EL (cell line): Measurements from ENCODE around the gene FOXJ3.
A peak's percentile ranks its signal among the peaks of the same experiment; 100 is the strongest.

Source experiments
- DNase-seq: peaks from one replicate; pipeline ENCODE4 v3.0.0-alpha.2; 2016

FOXJ3 gene

DNA sequence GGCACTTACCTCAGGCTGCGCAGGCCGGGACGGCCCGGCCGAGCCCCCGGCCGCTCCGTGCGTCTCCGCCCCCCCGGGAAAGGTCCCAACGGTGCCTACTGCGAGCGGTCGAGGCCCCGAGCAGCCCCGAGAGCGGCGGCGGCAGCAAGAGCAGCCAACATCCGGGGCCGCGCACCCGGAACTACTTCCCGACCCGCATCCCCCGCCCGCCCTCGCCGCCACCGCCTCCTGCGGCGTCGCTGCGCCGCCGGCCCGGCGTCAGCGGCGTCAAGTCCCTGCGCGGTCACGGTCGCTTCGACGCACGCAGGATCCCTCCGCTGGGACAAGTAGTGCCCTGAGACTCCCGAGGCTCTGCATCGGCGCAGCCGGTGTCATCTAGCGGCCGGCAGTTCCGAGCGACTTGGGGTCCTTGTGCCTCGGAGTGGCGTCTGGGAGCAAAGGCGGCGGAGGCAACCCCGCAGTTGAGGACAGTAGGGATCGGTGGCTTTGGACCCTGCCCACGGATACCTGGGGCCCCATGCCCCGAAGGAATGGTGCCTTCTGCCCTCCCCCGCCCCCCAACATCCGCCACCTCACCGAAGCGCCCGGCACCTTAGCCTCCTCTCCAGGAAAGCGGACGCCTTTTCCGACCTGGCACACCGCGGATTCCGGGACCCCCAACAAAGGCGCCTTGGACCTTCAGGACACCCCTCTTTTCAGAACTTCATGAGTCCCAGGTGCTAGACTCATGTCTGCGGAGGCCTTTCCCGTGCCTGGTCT is at the start of gene FOXJ3:
Gene FOXJ3 (minus strand): TSS at position 186 of the 759 bp plus-strand sequence. CDS start 24,142 bp downstream, outside the sequence.
- DNase-seq = peak; percentile 95

DNA sequence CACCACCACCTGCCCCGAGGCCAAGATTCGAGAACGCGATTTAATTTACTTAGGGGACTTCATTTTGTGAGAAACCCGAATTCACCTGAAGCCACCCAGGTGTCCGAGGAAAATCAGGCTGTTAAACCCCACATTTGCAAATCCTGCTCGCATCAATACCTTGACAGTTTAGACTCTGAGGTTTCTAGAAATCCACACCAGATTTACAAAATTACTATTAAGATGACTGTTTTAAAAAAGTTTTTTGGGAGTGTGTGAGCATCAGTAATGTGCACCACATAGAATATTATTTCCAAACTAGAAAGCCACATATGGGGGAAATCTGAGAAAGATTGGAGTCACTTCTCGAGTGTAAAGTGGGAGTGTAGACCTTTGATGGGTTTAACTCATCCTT is 46.2 kb upstream of the FOXJ3 start:
- DNase-seq = no peak

DNA sequence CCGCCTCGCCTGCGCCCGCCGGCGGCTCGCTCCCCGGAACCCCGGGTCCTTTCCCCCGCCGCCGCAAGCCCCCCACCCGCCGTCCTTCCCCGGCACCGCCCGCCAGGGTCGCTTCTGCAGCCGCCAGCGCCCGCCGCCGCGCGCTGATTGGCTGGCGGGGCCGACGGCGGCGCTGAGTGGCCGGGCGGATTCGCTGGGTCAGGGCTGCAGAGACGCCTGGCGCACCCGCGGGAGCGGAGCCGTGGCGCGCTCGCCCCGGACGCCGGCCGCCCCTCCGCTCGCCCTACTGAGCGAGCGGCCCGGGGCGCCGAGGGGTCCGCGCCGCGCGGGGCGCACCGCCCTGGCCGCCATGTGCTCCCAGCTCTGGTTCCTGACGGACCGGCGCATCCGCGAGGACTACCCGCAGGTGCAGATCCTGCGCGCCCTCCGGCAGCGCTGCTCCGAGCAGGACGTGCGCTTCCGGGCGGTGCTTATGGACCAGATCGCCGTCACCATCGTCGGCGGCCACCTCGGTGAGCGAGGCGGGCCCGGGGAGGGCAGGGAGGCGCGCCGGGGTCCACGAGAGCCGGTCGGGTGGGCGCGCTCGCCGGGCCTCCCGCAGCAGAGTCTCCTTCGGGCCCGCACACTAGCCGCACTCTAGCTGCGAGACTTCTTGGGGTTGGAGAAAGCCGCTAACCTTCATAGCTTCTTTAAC is 45.7 kb upstream of the FOXJ3 start, which contains the start of gene RIMKLA:
Gene RIMKLA (plus strand): TSS at position 207 of the 694 bp plus-strand sequence. CDS start 143 bp downstream, at position 350.
- peak; percentile 36 for DNase-seq

DNA sequence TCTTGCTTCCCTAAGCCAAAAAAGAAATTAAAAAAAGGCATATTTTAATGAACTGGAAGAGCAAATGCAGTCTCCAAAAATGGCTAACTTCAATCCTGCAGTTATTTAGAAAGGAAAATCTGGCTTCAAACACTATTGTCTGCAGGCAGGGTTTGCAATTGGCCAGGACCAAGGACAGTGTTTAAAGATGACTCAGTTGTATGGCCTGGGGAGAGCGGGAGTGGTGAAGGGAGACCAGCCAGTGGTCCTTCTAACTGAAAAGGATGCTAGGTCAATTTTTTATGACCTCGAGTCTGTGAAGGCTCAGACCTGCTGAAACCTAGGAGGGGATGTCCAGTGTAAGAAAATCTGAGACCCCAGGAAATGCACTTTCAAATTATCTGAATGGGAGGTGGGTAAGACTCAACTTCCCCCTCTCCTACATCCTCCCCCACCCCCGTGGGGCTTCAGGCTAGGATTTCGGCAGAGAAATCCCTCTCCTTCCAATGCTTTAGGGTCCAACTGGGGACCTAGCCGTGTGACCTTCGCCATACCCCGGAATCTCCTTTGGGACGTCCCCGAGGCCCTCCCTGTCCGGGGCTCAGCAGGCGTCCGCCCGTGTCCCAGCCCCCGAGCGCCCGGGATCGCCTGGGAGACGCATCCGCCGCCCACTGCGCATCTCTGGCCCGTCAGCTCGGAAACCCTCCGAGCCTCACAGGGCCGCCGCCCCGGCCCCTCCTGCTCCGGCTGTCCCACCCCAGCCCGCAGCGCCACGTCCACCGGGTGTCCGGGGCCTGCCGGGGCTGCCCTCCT is 45.0 kb upstream of the FOXJ3 start:
- peak; percentile 37 for DNase-seq

DNA sequence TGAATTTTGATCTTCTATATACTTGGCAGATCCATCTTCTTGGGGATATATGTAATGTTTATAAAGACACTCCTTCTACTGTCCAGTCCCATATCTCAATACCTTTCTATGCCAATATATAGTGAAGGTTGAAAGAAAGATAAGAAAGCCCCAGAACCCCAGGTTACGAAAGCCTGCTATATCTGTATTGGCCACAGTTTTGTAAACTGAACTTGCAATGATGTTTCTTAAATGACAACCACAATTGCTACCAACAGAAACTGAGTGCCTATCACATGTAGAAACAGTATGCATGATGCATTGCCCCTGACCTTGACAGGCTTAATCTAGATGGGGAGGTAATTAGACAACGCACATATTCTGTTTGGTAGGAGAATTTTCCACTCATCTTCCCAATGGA is 37.8 kb upstream of the FOXJ3 start:
- DNase-seq = no peak

DNA sequence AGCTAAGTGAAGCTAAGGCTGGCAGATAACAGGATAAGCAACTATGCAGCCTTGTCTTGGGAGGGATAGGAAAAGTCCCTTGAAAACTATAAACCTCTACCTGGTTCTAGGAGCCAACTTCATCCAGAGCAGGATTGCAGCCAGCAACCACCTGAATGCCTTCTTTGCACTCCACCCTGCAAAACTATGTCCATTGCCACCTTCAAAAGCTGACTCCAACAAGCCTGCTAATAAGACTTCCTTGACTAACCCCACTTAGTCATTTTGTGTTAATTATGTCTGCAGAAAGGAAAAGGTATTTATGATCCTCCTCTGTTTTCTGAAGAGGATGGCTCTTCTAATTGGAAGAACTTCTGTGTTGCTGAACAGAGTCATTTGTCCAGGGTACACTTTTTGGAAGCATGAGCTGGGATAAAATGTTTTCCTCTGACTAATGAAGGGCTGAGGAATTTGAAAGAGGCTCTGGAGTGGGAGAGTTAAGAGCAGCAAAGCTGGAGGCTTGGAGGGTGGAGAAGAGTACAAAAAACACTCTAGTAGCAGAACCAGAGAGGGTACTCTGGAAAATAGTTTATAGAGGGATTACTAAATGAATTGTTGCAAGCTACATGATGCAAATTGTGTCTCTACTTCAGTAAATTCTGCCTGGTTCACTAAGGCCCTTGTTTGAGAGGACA is 36.0 kb upstream of the FOXJ3 start:
- DNase-seq = no peak

DNA sequence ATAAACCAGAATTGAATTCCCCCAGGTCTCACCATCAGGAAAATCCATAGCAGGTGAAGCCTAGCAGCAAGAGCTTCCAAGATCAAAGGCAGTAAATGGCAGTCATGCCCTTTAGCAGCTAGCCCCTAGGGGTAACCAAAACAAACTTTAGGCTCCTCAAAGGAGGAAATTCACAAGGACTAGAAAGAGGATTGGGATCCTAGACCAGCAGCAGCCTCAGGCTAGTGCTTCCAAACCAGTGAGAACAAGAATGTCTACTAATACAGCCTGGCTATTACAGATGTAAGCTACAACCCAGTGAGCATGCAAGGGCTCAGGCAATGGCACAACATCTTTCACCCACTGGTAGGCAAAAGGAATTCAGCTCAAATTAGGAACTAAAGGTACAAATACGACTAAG is 34.4 kb upstream of the FOXJ3 start:
- no peak for DNase-seq

DNA sequence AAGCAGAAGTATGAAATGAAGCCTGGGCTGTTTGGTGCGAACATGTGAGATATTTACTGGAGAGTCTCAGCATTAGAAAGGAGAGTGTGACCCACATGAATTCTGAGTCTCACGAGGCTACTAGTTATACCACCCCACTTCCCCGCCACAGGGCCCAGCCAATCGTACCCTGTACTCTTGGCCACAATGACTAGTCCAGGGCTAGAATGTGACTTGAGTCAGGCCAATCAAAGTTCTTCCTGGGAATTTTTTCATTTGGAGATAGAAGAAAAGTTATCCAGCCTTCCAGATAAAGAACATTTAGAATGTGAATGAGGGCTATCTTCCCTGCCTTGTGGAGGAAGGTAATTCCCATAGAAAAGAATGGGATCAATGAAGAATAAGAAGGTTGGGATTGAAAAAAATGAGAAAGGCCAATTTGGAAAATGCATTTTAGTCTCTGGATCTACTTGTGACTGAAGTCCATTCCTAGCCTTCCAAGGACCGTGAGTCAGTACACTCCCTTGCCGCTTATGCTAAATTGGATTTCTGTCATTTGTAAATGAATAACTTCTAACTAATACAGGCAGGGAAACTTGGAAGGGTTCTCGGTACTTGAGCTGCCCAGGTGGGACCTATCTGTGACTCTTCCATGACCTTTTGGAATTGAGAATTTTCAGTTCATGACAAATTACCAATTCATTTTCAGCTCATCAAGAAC is 33.2 kb upstream of the FOXJ3 start:
- no peak for DNase-seq

DNA sequence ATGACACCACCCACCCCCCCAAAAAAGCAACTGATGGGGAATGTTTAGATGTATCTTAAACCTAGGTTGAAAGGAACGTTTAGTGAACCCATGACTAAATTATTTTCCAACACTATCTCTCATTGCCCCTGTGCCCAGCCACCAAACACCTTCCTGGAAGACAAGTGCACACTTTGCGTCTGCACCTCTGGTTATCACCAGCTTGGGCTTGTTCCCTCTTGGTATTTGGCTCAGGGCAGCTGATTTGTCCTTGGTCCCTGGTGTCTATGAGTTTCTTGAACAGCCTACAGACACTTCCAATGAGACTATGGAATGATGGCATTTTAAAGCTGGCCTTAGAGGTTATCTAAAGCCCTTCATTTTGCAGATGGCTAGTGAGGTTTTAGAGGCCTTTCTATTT is 30.1 kb upstream of the FOXJ3 start:
- DNase-seq = no peak

DNA sequence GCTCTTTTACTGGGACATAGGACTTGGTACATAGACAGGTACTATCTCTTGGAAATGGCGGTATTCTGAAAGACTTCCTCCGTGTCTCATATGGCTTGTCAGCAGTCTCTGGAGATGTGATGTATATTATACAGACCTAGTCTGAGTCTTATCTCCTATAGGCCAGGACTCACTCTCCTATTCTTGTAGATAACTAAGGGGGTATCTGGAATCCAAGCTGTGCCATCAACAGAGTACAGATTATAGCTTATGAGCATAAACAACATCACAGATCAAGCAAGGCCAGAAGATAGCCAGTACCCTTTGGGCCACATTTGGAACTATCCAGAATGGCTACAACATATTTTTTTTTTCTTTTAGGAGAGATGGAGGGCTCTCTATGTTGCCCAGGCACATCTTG is 29.5 kb upstream of the FOXJ3 start:
- no peak for DNase-seq

DNA sequence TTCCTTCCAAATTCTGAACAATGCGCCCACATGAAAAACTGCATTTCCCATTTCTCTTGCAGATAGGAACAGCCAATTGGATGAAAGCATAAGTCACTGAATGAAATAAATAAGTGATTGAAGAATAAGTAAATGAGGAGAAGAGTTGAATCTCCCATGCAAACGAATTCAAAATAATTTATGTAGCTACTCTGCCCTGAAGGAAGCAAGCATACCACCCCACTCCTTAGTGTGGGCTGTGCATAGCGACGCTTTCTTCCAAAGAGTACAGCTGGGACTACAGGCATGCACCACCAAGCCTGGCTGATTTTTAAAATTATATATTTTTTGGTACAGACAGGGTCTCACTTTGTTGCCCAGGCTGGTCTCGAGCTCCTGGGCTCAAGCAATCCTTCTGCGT is 29.1 kb upstream of the FOXJ3 start:
- DNase-seq = no peak

DNA sequence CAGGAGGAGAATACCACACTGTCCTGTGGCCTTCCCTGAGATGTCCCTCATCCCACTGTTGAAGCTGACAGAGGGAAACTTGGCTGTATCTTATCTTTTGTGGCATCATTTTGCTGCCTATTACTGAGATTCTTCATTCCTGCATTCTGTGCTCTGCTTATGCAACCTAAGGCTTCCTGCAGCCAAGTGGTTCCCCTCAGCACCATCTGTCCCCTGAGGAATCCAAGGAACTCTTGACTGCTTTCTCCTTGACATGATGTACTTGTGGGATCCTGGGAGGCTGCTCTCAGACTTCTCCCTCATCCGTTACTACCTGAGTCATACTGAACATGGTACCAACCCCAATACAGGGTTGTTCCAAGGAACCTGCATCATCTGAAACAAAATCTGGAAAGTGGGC is 24.4 kb upstream of the FOXJ3 start:
- no peak for DNase-seq

DNA sequence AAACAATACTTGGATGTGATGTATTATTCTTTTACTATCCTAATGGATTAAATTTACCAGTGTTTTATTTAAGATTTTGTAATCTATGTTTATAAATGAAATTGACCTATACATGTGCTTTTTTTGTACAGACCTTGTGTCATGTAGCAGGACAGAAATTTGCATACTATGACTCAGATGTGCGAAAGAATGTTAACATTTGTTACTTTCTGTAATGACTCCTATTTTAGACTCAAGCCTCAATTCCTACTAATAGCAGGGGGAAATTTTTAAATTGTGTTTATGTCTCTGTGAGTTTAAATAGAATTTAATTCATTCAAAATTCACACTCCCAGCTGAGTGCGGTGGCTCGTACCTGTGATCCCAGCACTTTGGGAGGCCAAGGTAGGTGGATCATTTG is 23.8 kb upstream of the FOXJ3 start:
- DNase-seq = no peak

DNA sequence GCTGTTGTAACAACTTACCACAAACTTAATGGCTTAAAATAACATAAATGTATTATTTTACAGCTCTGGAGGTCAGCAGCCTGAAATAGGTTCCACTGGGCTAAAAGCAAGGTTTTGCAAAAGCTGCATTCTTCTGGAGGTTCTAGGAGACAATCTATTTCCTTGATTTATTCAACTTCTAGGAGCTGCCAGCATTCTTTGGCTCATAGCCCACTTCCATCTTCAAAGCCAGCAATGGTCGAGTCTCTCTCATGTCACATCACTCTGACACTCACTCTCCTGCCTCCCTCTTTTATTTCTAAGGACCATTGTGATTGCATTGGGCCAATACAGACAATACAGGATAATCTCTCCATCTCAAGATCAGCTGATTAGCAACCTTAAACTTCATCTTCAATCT is 15.1 kb upstream of the FOXJ3 start:
- DNase-seq = no peak

DNA sequence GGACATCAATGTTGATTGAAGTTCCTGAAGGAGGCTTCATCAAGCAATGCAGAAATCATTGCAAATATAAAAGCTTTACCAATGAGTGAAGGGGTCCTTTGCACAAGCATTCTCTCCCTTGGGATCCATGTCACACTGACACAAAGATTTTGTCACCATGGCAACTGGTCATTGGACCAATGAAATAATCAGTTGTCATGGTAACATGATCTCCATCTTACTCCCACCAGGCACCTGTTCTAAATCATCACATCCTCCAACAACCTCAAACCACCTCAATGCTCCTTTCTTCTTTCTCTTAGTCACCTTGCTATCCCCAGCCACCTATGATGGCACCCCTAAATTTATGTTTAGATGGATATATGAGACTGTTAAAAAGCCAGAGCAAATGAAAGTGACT is 13.5 kb upstream of the FOXJ3 start:
- no peak for DNase-seq

DNA sequence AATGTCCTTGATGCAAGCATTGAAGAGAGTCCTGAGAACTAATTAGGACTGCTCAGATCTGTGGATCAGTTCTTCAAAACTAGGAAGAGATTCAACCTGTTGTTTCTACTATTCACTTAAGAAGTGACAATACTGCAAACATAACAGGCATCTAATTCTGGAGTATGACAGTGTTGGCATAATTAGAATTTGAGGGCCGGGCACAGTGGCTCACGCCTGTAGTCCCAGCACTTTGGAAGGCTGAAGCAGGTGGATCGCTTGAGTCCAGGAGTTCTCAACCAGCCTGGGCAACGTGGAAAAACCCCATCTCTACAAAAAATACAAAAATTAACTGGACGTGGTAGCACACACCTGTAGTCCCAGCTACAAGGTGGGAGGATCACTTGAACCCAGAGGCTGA is 8.0 kb upstream of the FOXJ3 start:
- DNase-seq = no peak

DNA sequence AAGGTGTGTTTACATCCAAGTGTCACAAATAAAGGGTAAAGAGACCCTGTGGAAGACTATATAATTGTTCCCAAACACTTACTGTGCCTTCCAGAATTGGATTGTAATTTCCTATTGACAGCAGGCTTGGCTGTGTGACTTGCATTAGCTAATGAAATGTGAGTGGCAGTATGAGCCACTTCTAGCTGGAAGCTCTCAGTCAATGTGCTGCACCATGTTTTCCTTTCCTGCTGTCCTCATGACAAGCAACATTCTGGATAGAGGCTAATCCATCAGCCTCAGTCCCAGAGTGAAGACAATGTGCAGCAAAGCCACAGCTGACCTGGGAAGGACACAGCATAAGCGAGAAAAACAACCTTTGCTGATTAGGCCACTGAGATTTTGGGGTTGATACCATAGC is 5.9 kb upstream of the FOXJ3 start:
- DNase-seq = no peak

DNA sequence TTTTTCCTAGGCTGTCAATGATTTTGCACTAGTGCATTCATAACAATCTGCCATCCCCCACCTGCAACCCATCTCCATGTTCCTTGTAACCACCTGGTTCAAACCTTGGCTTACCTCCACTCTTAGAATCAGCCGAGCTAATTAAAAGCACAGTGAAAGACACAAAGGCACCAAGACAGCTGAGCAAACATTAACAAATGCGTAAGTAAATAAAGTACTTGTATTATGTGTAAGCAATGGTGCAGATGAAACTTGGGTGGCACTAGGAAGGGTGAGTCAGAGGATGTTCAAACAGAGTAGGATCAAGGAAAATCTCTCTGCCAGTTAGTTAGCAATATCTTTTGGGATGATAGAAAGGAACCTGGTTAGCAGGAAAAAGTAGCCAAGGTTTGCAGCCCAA is 5.1 kb upstream of the FOXJ3 start:
- no peak for DNase-seq

DNA sequence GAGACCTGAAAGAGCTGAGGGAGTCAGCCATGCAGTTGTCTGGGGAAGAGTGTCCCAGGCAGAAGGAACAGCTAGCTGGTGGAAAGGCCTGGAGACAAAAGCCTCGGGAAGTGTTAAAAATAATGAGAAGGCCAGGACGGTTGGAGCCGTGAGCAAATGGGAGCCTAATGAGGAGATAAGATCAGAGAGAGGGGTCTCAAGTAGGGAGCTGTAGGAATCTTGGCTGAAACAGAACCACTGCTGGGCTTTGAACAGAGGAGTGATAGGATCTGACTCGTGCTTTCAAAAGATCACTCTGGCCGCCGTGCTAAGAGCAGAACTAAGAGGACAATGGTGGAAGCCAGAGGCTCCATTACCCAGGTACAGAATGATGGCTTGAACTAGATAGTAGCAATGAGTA is 1.9 kb upstream of the FOXJ3 start:
- no peak for DNase-seq

DNA sequence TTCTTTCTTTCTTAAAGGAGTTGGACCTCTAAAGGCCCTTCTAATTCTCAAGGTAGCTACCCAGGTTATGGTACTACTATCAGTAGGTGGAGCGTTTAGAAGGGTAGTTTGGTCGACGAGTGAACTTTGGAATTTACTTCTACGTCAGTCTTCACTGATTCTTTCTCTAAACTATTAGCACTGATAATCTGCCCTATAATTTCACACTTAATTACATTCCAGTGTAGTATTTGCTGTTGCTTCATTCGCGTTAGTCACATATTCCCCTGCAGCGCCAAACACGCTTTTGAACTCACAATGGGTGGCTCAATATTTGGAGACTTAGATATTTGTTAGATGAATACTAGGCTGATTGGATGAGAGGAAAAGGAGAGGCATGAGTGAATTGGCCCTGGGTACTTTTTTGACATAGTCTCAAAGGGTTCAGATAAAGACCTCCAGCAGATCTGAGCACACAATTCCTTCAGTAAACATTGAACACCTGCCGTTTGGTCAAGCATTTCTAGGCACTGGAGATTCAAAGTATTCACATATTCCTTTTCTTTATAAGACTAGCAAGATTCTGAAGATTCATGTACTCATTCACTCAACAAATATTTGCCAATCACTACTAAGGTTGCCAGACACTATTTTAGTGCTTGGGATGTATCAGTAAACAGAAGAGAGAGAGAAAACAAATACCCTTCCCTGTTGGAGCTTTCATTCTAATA is 929 bp upstream of the FOXJ3 start:
- peak; percentile 59 for DNase-seq

DNA sequence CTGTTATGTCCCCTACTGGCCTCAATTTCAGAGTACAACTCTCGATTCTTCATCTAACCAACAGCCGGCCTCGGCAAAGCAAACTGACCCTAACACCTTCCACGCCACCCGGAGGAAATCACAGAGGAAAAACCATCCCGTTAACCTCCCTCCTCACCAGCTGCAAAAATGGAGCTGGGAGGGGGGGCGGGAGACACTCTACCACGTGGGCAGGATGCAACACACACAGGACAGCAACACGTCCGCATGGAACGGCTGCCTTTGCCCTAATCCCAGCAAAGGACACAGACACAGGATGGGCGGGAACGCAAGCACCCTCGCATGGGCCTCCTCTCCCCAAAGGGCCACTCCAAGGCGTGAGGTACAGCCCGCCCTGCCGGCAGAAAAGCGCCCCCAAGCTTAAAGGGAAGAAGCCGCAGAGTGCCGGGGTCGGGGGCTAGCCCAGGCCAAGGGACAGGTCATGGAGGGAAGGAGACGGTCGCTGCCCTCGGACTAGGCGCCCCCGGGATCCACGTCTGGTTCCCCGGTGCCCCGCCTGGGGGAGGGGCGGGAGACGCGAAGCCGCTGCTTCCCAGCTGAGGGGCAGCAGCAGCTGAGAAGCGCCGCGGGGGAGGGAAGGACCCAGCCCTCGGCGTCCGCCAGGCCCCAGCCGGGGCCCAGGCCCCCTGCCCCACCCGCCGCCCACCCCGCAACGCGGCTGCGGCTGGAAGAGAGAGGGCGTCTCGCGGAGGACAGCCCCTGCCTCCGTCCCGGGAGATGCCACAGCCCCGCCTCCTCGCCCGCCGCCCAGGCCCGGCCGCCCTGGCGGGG is 590 bp downstream of the FOXJ3 start:
- DNase-seq = peak; percentile 82
